NCI-H748 (cell line): ENCODE data around the gene CXXC4.
A peak's percentile ranks its signal among the peaks of the same experiment; 100 is the strongest.

ENCODE experiments used
- DNase-seq: peaks from one replicate; lab custom pipeline; 2025; ENCODE audit not compliant: unreplicated experiment; lab: John Stamatoyannopoulos, UW

The CXXC4 gene

DNA sequence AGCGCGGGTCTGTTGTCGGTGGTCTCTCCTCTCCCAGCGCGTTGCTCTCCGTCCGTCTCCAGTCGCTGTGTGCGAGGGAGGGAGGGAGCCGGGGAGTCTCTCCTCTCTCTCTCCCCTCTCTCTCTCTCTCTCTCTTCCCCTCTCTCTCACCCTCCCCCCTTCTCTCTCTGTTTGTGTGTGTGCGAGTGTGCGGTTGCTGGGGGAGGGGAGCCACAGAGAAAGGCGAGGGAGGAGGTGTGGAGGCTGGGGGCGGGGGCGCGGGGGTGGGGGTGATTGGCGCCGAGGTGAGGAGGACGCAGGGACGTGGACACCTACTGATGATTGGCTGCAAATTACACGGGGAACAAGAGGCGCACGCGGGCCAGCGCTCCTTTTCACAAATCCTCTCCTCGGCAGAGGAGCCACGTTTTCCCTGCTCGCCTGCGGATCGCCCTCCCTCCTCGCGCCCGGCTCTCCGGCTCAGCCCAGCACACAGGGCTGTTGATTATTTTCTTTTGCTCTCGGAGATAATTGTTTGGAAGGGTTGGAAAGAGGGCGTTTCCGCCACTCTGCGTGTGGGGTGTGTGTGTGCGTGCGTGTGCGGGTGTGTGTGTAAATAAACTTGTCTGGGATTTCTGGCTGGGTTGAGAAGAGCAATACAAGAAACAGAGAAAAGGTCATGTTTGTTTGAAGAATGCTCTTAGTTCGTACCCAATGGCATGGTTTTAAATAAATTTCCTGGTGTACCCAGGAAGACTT, at the start of gene CXXC4:
TSS of gene CXXC4 (minus strand) at position 73 of the 738 bp plus-strand sequence. CDS start 3,092 bp downstream, outside the sequence.
- peak; percentile 98 for DNase-seq

DNA sequence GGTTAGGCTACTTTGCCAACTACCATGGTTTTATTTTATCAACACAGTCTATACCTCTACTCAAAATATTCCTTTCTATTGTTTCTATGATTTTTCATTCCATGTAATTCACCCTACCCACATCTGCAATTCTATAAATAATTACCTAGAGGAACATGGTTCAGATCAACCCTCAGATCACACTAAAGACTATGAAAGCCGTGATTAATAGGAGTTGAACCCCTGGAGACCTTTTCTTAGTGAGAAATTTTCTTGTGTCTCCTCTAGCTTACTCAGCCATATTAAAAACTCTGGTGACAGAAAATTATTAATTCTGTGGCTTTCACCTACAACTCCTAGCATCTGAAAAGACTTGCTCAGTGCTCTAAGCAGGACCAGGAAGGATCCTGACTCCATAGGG, 38.5 kb upstream of the CXXC4 start:
- DNase-seq = no peak

DNA sequence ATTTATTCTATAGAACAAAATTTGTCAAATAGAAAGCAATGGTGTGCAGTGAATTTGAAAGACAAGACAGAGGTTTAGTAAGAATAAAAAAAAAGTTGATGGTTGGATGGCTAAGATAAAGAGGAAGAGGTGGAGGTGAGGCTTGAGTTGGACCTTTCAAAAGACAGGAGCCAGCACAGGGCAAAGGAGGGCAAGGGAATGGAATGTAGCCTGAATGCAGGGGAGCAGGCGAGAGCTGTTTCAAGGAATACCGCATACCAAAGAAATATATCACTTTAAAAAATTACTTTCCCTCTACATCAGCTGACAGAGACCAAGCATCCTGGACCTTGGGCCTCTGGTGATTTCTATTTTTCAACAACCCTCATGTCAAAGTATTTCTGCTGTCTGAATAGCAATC, 38.0 kb upstream of the CXXC4 start:
- DNase-seq = no peak

GRCh38 chr4:104531390-104531789, 36.7 kb upstream of the CXXC4 start:
- DNase-seq = no peak

DNA sequence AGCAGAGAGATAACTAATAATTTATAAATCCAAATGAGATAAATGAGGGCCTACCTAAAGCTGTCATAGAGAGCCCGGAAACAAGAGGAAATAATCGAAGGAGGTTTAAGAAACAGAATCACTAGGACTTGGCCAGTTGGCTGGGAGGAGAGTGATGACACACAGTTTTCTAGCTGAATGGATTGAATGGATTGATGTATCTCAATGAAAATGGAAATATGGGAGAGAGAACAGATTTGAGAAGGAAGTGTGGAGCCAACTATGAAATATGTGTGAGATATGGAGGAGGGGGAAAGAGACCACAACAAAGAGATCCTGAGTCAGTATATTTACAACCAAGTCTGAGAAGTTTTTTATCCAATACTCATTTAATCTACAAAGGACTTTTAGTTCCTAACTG, 35.7 kb upstream of the CXXC4 start:
- no peak for DNase-seq

- DNase-seq = no peak
Measured at GRCh38 chr4:104524591-104524990, 29.9 kb upstream of the CXXC4 start.

DNA sequence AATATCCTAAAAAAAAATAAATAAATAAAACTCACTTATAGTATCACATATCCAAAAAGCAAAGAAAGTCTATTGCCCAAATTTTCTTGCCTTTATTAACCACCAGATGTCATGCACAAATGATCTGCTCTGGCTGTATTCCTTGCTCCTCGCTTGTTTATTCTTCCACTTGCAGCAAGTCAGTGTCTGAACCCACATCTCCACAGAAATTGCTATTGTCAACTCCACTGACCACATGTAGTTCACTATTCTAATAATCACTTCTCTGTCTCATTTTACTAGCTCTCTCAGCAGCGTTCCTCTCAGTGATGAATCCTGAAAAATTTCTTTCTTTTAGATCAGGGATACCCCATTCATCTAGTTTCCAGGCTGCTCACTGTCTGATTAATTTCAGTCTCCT, 29.3 kb upstream of the CXXC4 start:
- no peak for DNase-seq

- no peak for DNase-seq
Measured at GRCh38 chr4:104519588-104519987, 24.9 kb upstream of the CXXC4 start.

DNA sequence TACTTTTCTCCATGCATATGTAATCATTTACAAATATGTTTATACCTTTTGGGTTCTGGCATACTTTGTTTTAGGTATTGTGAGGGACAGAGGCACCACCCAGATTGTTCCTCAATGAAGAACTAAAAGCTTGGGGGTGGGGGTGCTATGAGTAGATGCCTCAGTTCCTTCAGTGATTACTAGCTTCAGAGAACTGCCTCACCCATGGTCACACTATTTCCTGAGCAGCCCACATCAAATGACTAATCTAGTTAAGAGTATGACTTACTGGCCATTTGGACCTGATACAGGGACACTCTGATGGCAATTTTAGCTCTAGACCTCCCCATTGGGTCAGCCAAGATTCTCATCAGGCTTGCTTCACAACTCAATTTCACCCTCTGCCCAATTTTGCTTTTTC, 22.2 kb upstream of the CXXC4 start:
- no peak for DNase-seq

DNA sequence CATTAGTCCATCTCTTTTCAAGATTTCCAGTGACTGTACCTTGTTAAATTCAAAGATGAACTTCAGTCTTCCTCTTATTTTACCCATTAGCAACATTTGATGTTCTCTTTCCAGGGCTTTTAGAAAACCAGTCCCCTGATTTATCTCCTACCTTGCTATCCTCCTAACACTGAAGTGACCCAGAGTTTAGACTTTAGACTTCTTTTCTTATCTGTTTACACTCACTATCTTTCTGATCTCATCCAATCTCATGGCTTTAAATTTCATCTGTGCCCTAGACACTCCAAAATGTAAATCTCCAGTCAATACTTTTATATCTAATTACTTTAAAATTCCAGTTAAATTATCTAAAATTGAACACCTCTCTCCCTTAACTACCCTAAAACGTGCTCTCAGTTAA, 13.5 kb upstream of the CXXC4 start:
- no peak for DNase-seq

DNA sequence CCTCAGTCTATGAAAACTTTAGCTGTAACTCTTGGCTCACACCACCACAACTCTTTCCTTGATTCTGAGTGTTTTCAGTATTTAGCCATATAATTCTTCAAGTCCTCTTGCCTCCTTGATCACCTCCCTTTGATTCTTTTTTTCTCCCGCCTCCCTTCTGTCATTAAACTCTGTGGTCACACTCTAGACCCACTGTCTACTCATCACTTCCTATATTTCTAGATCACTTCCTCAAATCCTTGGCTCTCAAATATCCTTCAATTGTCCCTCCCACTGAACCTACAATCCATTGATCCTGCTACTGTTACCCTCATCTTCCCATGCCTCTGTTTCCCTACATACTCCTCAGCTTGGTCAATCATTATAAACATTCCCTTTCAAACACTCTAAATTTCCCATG, 12.4 kb upstream of the CXXC4 start:
- no peak for DNase-seq

DNA sequence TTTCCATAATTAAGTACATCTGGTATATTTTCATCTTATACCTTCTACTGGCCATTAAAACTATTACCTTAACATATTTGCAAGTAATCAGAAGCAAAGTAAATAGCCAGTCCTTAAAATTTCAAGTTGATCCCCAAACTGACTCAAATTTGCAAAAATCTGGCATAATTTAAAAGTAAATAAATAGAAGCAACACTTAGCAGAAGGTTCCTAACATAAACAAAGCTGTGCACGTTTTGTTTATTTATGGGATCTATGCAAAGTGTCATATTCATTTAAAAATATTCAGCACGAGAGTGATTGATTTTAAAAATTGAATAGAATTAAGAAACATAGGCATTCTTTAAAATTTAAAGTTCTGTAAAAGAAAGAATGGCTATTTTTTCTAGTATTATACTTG, 9.8 kb upstream of the CXXC4 start:
- DNase-seq = no peak

- no peak for DNase-seq
Measured at GRCh38 chr4:104502471-104502870, 7.8 kb upstream of the CXXC4 start.

GRCh38 chr4:104501290-104501689, 6.6 kb upstream of the CXXC4 start:
- peak; percentile 78 for DNase-seq

DNA sequence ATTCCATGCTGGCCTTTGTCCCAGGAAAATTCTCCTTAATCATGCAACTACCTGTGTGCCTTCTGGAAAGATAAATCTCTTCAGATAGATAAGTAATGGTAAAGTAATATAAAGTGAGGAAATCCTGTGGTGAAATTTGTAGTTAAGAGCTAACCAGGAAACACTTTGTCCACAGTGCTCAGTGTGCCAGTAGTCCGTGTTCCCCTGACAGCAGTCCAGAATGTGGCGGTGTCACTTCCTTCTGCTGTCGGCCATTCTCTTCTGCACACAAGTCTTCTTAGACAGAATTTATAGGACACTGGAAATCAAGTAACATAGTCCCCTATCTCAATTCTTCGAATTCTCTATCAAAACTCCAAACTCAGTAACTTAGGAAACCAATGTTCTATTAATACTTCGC, 5.7 kb upstream of the CXXC4 start:
- DNase-seq = peak; percentile 8

GRCh38 chr4:104494185-104494584, 509 bp downstream of the CXXC4 start:
- DNase-seq = peak; percentile 46

DNA sequence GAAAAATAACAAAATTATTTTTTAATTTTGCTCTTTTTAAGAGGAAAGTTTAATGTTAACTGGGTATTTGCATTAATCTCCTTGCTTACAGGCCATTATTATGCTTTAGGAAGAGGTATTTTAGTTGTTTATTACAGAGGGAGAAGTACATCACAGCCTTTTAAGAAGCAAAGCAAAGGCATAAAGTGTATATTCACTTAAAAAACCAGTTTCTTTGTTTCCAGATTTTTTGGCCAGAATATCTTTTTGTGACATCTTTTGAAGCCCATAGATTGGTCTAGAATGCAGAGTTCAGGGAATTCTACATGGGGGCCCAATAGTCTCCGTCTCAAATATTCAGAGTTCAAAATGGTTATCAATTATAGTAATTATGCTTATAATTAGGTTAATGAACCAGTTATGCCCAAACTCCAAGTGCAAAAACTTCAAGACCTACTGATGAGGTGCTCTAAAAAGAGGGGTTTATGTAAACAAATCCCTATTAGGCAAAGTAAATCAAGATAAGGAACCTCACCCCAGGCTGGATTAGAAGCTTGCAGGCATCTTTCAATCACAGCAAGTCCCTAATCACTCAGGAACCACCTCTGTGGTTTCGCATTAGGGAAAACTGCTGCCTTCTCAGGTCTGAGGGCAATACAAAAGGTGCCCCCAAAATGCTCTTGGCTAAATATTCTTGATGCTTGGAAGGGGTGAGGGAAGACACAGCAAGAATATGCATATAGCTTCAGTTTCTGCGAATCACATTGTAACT, 1.4 kb downstream of the CXXC4 start:
- DNase-seq = peak; percentile 36

DNA sequence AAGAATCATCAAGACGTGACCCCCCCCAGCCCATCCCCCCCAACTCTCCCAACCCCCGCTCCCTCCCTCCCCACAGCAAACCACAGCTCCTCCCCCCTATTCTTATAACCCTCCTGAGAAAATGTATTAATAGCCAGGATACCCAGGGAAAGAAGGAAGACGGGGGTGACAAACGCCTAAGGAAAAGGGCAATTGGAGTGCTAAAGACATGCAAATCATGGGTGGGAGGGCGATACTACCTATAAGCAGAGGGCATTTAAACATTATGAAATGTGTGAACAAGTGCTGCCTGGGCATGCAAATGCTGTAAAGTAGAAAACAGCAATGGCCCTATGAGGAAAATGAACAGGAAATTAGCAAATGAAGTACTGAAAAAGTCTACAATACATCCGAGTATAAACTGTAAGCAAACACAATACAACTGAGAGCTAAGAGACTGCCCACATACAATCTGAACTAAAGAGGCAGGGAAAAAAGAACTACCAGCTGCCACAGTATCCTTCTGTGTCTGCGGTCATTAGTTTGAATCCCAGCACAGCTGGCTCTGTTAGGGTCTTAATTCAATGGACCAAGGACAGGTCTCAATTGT, 2.4 kb downstream of the CXXC4 start:
- DNase-seq = peak; percentile 77

GRCh38 chr4:104491481-104492182, 3.1 kb downstream of the CXXC4 start:
- DNase-seq = peak; percentile 80

DNA sequence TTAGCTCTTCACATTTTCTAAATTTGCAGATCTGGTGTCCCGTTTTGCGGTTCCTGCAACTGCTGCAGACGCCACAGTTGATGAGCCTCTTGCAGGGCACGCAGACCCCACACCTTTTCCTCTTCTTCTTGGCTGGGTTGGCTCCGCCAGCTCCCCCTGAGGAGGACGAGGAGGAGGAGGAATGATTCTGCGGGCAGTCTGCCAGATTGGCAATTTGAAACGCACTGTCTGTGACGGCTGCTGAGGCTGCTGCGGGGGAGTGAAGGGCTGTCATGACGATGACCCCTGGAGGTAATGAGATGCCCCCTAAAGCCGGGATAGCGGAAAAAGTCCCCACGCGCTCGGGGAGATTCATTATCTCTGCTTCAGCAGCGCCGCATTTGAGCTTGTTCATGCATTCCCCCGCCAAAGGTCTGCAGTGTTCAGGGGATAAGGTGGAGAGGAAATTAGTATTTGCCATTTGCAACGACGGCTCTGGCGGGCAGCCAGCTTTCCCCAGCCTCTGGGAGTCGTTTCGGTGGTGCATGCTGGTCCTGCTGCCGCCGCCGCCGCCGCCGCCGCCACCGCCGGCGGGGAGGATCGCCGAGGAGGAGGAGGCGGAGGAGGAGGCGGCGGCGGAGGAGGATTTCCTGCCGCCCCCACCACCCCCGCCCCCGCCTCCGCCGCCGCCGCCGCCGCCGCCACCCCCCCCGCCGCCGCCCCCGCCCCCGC, 3.8 kb downstream of the CXXC4 start:
- DNase-seq = peak; percentile 95
